Mucosa of stomach (tissue), 1 donor: Measurements from ENCODE around the gene MAP2K3.

Experiments used
- H3K27me3 ChIP-seq: one replicate; pipeline ENCODE4 v1.7.0; 2013; ENCODE audit warnings: mild to moderate bottlenecking, low read length; ENCODE audit not compliant: control insufficient read depth, insufficient read depth
- H3K36me3 ChIP-seq: one replicate; pipeline ENCODE4 v1.7.0; 2013; ENCODE audit warnings: low read length; ENCODE audit not compliant: control insufficient read depth, insufficient read depth
- H3K4me1 ChIP-seq: one replicate; pipeline ENCODE4 v1.7.0; 2013; ENCODE audit warnings: mild to moderate bottlenecking, low read length; ENCODE audit not compliant: control insufficient read depth, insufficient read depth
- H3K4me3 ChIP-seq: one replicate; pipeline ENCODE4 v1.7.0; 2013; ENCODE audit warnings: low read length
- H3K9ac ChIP-seq: one replicate; pipeline ENCODE4 v1.7.0; 2013; ENCODE audit warnings: mild to moderate bottlenecking, low read length, moderate library complexity
- H3K9me3 ChIP-seq: one replicate; pipeline ENCODE4 v1.7.0; 2013; ENCODE audit warnings: mild to moderate bottlenecking, low read length, moderate library complexity; ENCODE audit not compliant: control insufficient read depth
- donor health status: Pancreatic carcinoma.

The MAP2K3 gene

GRCh38 chr17:21278450-21279197 lies 5.9 kb upstream of the MAP2K3 start:
- no peak overlapping the region for H3K9ac ChIP-seq
- no peaks in the 10 kb centered on the region for H3K36me3 ChIP-seq
- peaks cover 24% of the 10 kb centered on the region for H3K4me1 ChIP-seq
- H3K27me3 ChIP-seq: peaks cover 3% of the 10 kb centered on the region
- H3K4me3 ChIP-seq: no peak overlapping the region
- H3K9me3 ChIP-seq: no peaks in the 10 kb centered on the region

GRCh38 chr17:21279198-21279535 lies 5.3 kb upstream of the MAP2K3 start:
- Histone ChIP-seq H3K27me3 (peaks cover 3% of the 10 kb centered on the region), H3K4me1 (peaks cover 29% of the 10 kb centered on the region), H3K36me3 (no peaks in the 10 kb centered on the region), H3K9ac (no peak overlapping the region), H3K9me3 (no peaks in the 10 kb centered on the region), H3K4me3 (no peak overlapping the region)

GRCh38 chr17:21279582-21279981 lies 4.9 kb upstream of the MAP2K3 start:
- Histone ChIP-seq H3K36me3 (no peaks in the 10 kb centered on the region), H3K4me1 (peaks cover 29% of the 10 kb centered on the region), H3K27me3 (peaks cover 3% of the 10 kb centered on the region), H3K9me3 (no peaks in the 10 kb centered on the region), H3K4me3 (no peak overlapping the region), H3K9ac (no peak overlapping the region)

GRCh38 chr17:21280081-21280518 lies 4.4 kb upstream of the MAP2K3 start:
- peaks cover 28% of the 10 kb centered on the region for H3K4me1 ChIP-seq

GRCh38 chr17:21282231-21282630 lies 2.3 kb upstream of the MAP2K3 start:
- no peaks in the 10 kb centered on the region for H3K36me3 ChIP-seq
- peaks cover 28% of the 10 kb centered on the region for H3K4me1 ChIP-seq
- H3K27me3 ChIP-seq: peaks cover 3% of the 10 kb centered on the region
- no peak overlapping the region for H3K4me3 ChIP-seq
- no peak overlapping the region for H3K9ac ChIP-seq
- H3K9me3 ChIP-seq: no peaks in the 10 kb centered on the region

More at GRCh38 chr17:21280081-21280518, 4.4 kb upstream of the MAP2K3 start:
- Histone ChIP-seq H3K27me3 (peaks cover 3% of the 10 kb centered on the region), H3K9me3 (no peaks in the 10 kb centered on the region), H3K36me3 (no peaks in the 10 kb centered on the region), H3K4me3 (no peak overlapping the region), H3K9ac (no peak overlapping the region)

GRCh38 chr17:21282850-21283249 lies 1.7 kb upstream of the MAP2K3 start:
- Histone ChIP-seq H3K9ac (no peak overlapping the region), H3K36me3 (no peaks in the 10 kb centered on the region), H3K4me1 (peaks cover 33% of the 10 kb centered on the region), H3K4me3 (no peak overlapping the region), H3K27me3 (peaks cover 3% of the 10 kb centered on the region), H3K9me3 (no peaks in the 10 kb centered on the region)

GRCh38 chr17:21283482-21284318 lies 811 bp upstream of the MAP2K3 start:
- Histone ChIP-seq H3K9me3 (no peaks in the 10 kb centered on the region), H3K9ac (peak overlapping the region; percentile 17), H3K36me3 (no peaks in the 10 kb centered on the region), H3K4me3 (peak overlapping the region; percentile 39), H3K4me1 (peaks cover 35% of the 10 kb centered on the region), H3K27me3 (peaks cover 3% of the 10 kb centered on the region)

- Histone ChIP-seq H3K9me3 (no peaks in the 10 kb centered on the region), H3K4me1 (peaks cover 48% of the 10 kb centered on the region)
These were observed 904 bp downstream of the MAP2K3 start for GRCh38 chr17:21285164-21286065.

GRCh38 chr17:21286066-21286770 lies 1.7 kb downstream of the MAP2K3 start:
- H3K4me3 ChIP-seq: peak overlapping the region; percentile 95
- H3K9me3 ChIP-seq: no peaks in the 10 kb centered on the region
- peaks cover 50% of the 10 kb centered on the region for H3K4me1 ChIP-seq
- peak overlapping the region; percentile 71 for H3K9ac ChIP-seq
- peaks cover 3% of the 10 kb centered on the region for H3K27me3 ChIP-seq
- H3K36me3 ChIP-seq: no peaks in the 10 kb centered on the region

More at GRCh38 chr17:21285164-21286065, 904 bp downstream of the MAP2K3 start:
- peak overlapping the region; percentile 71 for H3K9ac ChIP-seq
- H3K36me3 ChIP-seq: no peaks in the 10 kb centered on the region
- peaks cover 3% of the 10 kb centered on the region for H3K27me3 ChIP-seq
- H3K4me3 ChIP-seq: peak overlapping the region; percentile 95

- H3K36me3 ChIP-seq: no peaks in the 10 kb centered on the region
- H3K9ac ChIP-seq: peak overlapping the region; percentile 71
- H3K27me3 ChIP-seq: peaks cover 3% of the 10 kb centered on the region
- H3K4me1 ChIP-seq: peaks cover 50% of the 10 kb centered on the region
- peak overlapping the region; percentile 95 for H3K4me3 ChIP-seq
- no peaks in the 10 kb centered on the region for H3K9me3 ChIP-seq
These were observed 2.6 kb downstream of the MAP2K3 start for GRCh38 chr17:21286909-21287702.
